Fibroblast of villous mesenchyme (primary cell): ENCODE results near the gene LRRC70. TPM values are rescaled to one million over a fixed set of nuclear protein-coding genes. Genes with fewer than 3 reads are reported as not detected.
"Not testable (repeated sequence)": the region's sequence is repeated elsewhere in the genome, so short reads cannot be mapped to it uniquely, and the experiment has no call there.

Experiments
- DNase-seq: peaks from one replicate; pipeline ENCODE4 v3.0.0-alpha.2; 2010; ENCODE audit warnings: low read depth
- H3K4me3 ChIP-seq: 2 replicates; pipeline ENCODE4 v1.5.1; 2011; ENCODE audit warnings: low read depth, mild to moderate bottlenecking, low read length
- CTCF ChIP-seq: IDR thresholded peaks from 2 replicates; pipeline ENCODE4 v1.5.1; 2012; ENCODE audit warnings: low read depth, mild to moderate bottlenecking, low read length; ENCODE audit not compliant: insufficient read depth
- total RNA-seq: library from RNA; depleted of rRNA; stranded (reverse); fragments of >200 nt; gene quantifications from 2 replicates; pipeline ENCODE4 v1.2.3, GENCODE V29; 2012

LRRC70 gene
- total RNA-seq, 1 donor, result 1.3 TPM

- no peak for TF ChIP-seq CTCF
- DNase-seq, result no peak
- no peak overlapping the region for H3K4me3 ChIP-seq
Observed at GRCh38 chr5:62562867-62563266, 15.8 kb upstream of the LRRC70 start.

- no peak for DNase-seq
- H3K4me3 ChIP-seq, result no peak overlapping the region
- TF ChIP-seq CTCF, result no peak
Observed at GRCh38 chr5:62564101-62564500, 14.5 kb upstream of the LRRC70 start.

- DNase-seq, H3K4me3 ChIP-seq: not testable (repeated sequence)
Observed at GRCh38 chr5:62565740-62566139, 12.9 kb upstream of the LRRC70 start.

GRCh38 chr5:62568143-62568542 is 10.5 kb upstream of the LRRC70 start:
- TF ChIP-seq CTCF, result no peak
- H3K4me3 ChIP-seq, result no peak overlapping the region
- DNase-seq, result no peak

GRCh38 chr5:62568800-62569432 is 9.7 kb upstream of the LRRC70 start:
- no peak for TF ChIP-seq CTCF
- DNase-seq, result no peak
- H3K4me3 ChIP-seq, result no peak overlapping the region

GRCh38 chr5:62569470-62569869 is 9.1 kb upstream of the LRRC70 start:
- DNase-seq, result no peak
- no peak for TF ChIP-seq CTCF
- no peak overlapping the region for H3K4me3 ChIP-seq

GRCh38 chr5:62572918-62573514 is 5.6 kb upstream of the LRRC70 start:
- no peak for TF ChIP-seq CTCF
- H3K4me3 ChIP-seq, result no peak overlapping the region
- DNase-seq, result no peak
